Effector memory CD4-positive, alpha-beta T cell (primary cell): Measurements from ENCODE around the gene TMEM131.

ENCODE experiments used
- DNase-seq, 3 donors: peaks; one replicate each; pipeline ENCODE4 v3.0.0-alpha.2; 2020
- H3K27ac ChIP-seq: 2 replicates; pipeline ENCODE4 v1.7.0; 2013; ENCODE audit warnings: mild to moderate bottlenecking, low read length, moderate library complexity; ENCODE audit not compliant: insufficient read depth, poor library complexity, severe bottlenecking
- H3K27me3 ChIP-seq: replicated peaks from 2 replicates; pipeline ENCODE4 v1.7.0; 2013; ENCODE audit warnings: mild to moderate bottlenecking, low read length; ENCODE audit not compliant: insufficient read depth, control insufficient read depth, poor library complexity, severe bottlenecking
- H3K36me3 ChIP-seq: 2 replicates; pipeline ENCODE4 v1.7.0; 2013; ENCODE audit warnings: mild to moderate bottlenecking, low read length, moderate library complexity; ENCODE audit not compliant: control insufficient read depth, insufficient read depth
- H3K4me1 ChIP-seq: 2 replicates; pipeline ENCODE4 v1.7.0; 2013; ENCODE audit warnings: low read length, mild to moderate bottlenecking; ENCODE audit not compliant: control insufficient read depth, insufficient read depth, poor library complexity, severe bottlenecking
- H3K4me3 ChIP-seq: 2 replicates; pipeline ENCODE4 v1.7.0; 2013; ENCODE audit warnings: low read length, low read depth, mild to moderate bottlenecking; ENCODE audit not compliant: insufficient read depth, poor library complexity, severe bottlenecking
- H3K9me3 ChIP-seq: 2 replicates; pipeline ENCODE4 v1.7.0; 2013; ENCODE audit warnings: mild to moderate bottlenecking, low read length, moderate library complexity; ENCODE audit not compliant: control insufficient read depth

Gene TMEM131

DNA sequence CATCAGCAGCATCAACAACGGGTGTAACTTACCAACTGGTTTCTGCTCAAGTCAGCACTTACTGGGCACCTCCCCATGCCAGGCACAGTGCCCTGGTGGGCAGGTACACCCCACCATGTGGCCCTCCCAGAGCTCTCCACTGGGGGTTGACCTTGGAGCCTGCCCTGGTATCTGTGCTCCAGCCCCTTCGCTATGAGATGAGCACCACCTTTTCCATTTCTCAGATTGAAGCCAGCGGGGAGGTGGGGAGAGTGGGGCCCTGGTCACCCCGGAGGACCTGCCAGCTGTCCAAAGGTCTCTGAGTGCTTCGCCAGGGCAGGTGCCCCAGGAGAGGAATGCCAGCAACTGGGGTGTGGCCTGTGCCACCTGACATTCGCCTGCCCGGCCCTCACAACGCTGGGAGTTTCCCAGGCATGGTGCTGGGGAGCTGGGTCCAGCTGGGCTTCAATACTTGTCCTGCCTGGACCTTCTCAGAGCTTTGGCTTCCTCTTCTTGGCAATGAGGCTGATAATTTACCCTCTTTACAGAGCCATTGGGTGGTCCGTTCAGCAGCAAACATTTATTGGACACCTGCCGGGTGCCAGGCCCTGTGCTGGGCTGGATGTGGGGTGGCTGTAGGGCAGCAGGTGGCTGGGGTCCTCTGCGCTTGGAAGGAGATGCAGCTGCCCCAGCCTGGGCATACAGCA is 288.2 kb downstream of the TMEM131 start:
- DNase-seq = no peak
- Histone ChIP-seq H3K27me3 (no peaks in the 10 kb centered on the region), H3K36me3 (no peaks in the 10 kb centered on the region), H3K27ac (no peak overlapping the region), H3K9me3 (no peaks in the 10 kb centered on the region), H3K4me1 (peaks cover 26% of the 10 kb centered on the region), H3K4me3 (no peak overlapping the region)

DNA sequence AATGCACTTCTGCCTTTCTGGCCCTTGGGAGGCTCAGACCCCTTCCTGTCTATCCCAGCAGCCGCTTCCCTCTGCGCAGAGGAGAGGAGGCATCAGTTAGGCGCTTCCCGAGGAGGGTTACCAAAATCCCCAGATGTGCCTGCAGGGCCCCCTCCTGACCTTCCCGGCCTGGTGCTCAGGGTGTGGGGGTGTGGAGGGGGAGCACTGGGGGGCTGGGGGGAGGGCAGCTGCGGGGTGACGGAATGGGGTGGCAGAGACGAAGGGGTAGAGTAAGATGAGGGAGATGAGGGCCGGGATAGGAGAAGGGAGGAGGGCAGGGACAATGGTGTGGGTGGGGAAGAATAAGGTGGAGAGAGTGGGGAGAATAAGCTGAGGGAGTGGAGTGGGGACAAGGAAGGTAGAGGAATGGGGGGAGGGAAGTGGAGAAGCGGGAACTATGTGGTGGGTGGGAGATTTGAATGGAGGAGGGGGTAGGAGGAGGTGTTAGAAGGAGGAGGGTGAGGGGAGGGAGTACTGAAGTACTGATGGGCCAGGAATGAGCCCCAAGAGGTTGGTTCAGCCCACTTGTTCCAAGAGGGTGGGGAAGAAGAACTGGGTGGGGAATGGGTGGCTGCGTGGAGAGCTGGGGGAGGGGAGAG is 288.9 kb downstream of the TMEM131 start:
- no peak for DNase-seq

More for the DNA sequence above, 288.9 kb downstream of the TMEM131 start:
- peaks cover 20% of the 10 kb centered on the region for H3K4me1 ChIP-seq
- H3K27me3 ChIP-seq = no peaks in the 10 kb centered on the region
- no peak overlapping the region for H3K4me3 ChIP-seq
- H3K9me3 ChIP-seq = no peaks in the 10 kb centered on the region
- H3K36me3 ChIP-seq = no peaks in the 10 kb centered on the region
- H3K27ac ChIP-seq = no peak overlapping the region
